WI38 (cell line): ENCODE measurements around the gene TMEM61.

ENCODE experiments used
- H3K4me3 ChIP-seq: 2 replicates; pipeline ENCODE4 v1.5.1; 2011; ENCODE audit warnings: low read depth, mild to moderate bottlenecking, control low read depth, low read length
- CTCF ChIP-seq: IDR thresholded peaks from 2 replicates; pipeline ENCODE4 v1.5.1; 2012; ENCODE audit warnings: low read depth, mild to moderate bottlenecking, control low read depth, low read length

TMEM61 gene

GRCh38 chr1:54942976-54943375 lies 37.5 kb upstream of the TMEM61 start:
- H3K4me3 ChIP-seq = no peak overlapping the region
- no peak for TF ChIP-seq CTCF

- peak; percentile 78 for TF ChIP-seq CTCF
- peak overlapping the region; percentile 27 for H3K4me3 ChIP-seq
These were observed 35.6 kb upstream of the TMEM61 start for GRCh38 chr1:54944610-54945392.

DNA sequence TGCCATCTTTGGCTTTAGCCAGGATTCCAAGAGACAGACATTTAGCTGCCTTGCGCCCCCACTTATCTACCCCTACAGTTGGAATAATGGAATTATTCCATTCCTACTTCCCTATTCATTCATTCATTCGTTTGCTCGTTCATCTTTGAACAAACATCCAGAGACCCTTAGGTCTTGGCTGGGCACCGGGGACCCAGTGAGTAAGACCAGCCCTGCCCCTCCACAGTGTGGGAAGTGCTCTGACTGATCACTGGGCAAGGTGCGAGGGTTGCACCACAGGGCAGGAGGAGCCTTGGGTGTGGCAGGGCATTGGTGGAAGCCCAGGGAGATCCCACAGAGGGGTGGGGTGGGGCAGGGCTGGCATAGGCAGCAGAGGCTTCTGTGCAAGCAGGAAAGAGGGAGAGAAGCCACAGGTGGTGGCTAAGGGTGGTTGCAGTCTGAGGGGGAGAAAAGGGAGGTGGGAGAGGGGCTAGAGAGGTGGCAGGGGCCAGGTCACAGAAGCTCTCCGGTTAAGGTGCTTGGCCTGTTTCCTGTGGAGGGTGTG lies 35.0 kb upstream of the TMEM61 start:
- no peak overlapping the region for H3K4me3 ChIP-seq
- TF ChIP-seq CTCF = no peak

GRCh38 chr1:54947540-54947939 lies 32.9 kb upstream of the TMEM61 start:
- no peak for TF ChIP-seq CTCF

GRCh38 chr1:54949053-54949452 lies 31.4 kb upstream of the TMEM61 start:
- no peak overlapping the region for H3K4me3 ChIP-seq
- TF ChIP-seq CTCF = no peak

More at GRCh38 chr1:54947540-54947939, 32.9 kb upstream of the TMEM61 start:
- no peak overlapping the region for H3K4me3 ChIP-seq

DNA sequence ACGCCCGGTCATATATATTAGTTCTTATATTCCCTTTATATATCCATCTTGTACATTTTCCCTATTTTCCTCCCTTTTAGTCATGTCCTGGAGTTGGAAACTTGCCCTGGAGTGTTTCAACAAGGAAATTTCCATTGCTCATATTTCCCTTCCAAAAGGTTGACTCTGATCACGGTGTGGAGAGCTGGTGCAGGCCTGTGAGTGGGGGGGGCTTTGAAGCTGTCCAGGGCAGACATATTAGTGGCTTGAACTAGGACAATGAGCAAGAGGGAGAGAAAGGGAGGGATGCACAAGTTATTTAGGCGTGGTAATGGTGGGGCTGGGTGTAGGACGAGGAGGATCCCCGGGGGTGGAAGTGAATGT lies 30.4 kb upstream of the TMEM61 start:
- TF ChIP-seq CTCF = no peak
- no peak overlapping the region for H3K4me3 ChIP-seq

DNA sequence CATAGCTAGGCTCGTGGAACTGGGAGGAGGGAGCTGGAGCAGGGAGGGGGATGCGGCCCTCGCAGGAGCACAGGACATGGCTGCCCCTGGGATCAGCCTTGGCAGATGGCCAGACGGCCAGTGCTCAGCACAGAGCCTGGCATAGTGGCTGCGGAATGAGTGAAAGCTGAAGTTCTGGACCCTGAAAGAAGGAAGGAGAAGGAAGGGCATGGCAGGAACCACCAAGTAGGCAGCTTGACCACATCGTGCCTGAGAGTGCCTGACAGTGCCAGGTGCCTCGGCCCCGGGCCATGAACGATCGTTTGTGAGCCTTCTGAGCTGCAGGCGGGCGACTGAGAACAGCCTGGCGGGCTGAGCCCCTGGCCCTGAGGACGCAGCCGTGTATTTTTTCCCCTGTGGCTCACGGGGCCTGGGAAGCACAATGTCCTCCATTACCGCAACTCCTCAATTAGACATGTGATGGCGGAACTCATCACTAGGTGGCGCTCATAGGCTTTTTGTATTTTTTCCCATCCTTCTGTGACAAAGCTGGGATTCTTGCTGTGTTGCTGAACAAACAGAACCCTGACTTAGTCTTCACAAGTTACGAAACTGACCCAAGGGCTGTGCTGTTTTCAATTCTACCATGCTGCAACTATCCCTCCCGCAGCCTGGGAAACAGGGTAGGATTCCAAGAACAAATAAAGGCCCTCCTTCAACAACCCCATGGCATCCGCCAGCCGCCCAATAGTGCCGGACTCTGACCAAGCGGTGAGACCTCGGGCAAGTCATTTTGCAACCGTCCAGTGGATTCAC lies 29.9 kb upstream of the TMEM61 start:
- TF ChIP-seq CTCF = peak; percentile 47
- 0 out of 2 replicates have a peak overlapping the region, but pooled peaks have one; percentile 8 for H3K4me3 ChIP-seq
